ENCODE data around the gene ST6GAL1.

- TF ChIP-seq CTCF (IDR thresholded peaks at IDR 0.05) = no peak
- TF ChIP-seq POLR2A (IDR thresholded peaks at IDR 0.05) = no peak
- no peak for TF ChIP-seq POLR2AphosphoS5 (IDR thresholded peaks at IDR 0.05)
- no peak for TF ChIP-seq EP300 (IDR thresholded peaks at IDR 0.05)
These were observed 34.3 kb downstream of the ST6GAL1 start for GRCh38 chr3:186964616-186965015.

All from gastroesophageal sphincter (tissue), 3 donors.